ENCODE measurements around the gene GK2. TPM values are rescaled to one million over a fixed set of nuclear protein-coding genes. Genes with fewer than 3 reads are reported as not detected.

GK2 gene
- total RNA-seq, 4 donors from 2014 or later, result not detected

- no peak for DNase-seq (ENCODE audit: low spot score in 2 of 2)
- no peaks in the 10 kb centered on the region for H3K9me3 ChIP-seq
- TF ChIP-seq EP300 (IDR thresholded peaks at IDR 0.05) (no peak), POLR2AphosphoS5 (IDR thresholded peaks at IDR 0.05) (no peak), POLR2A (IDR thresholded peaks at IDR 0.05) (no peak), CTCF (IDR thresholded peaks at IDR 0.05) (no peak)
- H3K4me1 ChIP-seq, result peaks cover 6% of the 10 kb centered on the region
- no peak overlapping the region for H3K27ac ChIP-seq
- no peaks in the 10 kb centered on the region for H3K27me3 ChIP-seq
- no peaks in the 10 kb centered on the region for H3K36me3 ChIP-seq
- H3K4me3 ChIP-seq, result no peak overlapping the region
- WGBS, result 48% methylated on average over 1 of the region's 1 CpG
Measured at GRCh38 chr4:79425586-79425985, 17.6 kb upstream of the GK2 start.

GRCh38 chr4:79421483-79421882 is 13.5 kb upstream of the GK2 start:
- H3K9me3 ChIP-seq, result peaks cover 5% of the 10 kb centered on the region

GRCh38 chr4:79413886-79414285 is 5.9 kb upstream of the GK2 start:
- no peaks in the 10 kb centered on the region for H3K4me1 ChIP-seq
- H3K27ac ChIP-seq, result no peak overlapping the region
- no peak overlapping the region for H3K4me3 ChIP-seq
- no peak for DNase-seq (ENCODE audit: low spot score in 2 of 2)
- TF ChIP-seq CTCF (IDR thresholded peaks at IDR 0.05) (no peak), POLR2AphosphoS5 (IDR thresholded peaks at IDR 0.05) (no peak), POLR2A (IDR thresholded peaks at IDR 0.05) (no peak), EP300 (IDR thresholded peaks at IDR 0.05) (no peak)
- H3K27me3 ChIP-seq, result no peaks in the 10 kb centered on the region
- H3K9me3 ChIP-seq, result no peaks in the 10 kb centered on the region
- no peaks in the 10 kb centered on the region for H3K36me3 ChIP-seq
- WGBS, result 94% methylated on average over 3 of the region's 3 CpGs

More at GRCh38 chr4:79421483-79421882, 13.5 kb upstream of the GK2 start:
- Histone ChIP-seq H3K4me3 (no peak overlapping the region), H3K36me3 (no peaks in the 10 kb centered on the region), H3K27me3 (no peaks in the 10 kb centered on the region), H3K27ac (no peak overlapping the region), H3K4me1 (no peaks in the 10 kb centered on the region)
- TF ChIP-seq POLR2A (IDR thresholded peaks at IDR 0.05), result no peak
- TF ChIP-seq POLR2AphosphoS5 (IDR thresholded peaks at IDR 0.05), result no peak
- no peak for TF ChIP-seq EP300 (IDR thresholded peaks at IDR 0.05)
- no peak for TF ChIP-seq CTCF (IDR thresholded peaks at IDR 0.05)
- no peak for DNase-seq (ENCODE audit: low spot score in 2 of 2)
- 84% methylated on average over 2 of the region's 2 CpGs for WGBS

- TF ChIP-seq POLR2AphosphoS5 (IDR thresholded peaks at IDR 0.05), result no peak
- no peak for TF ChIP-seq EP300 (IDR thresholded peaks at IDR 0.05)
- TF ChIP-seq POLR2A (IDR thresholded peaks at IDR 0.05), result no peak
- no peak for TF ChIP-seq CTCF (IDR thresholded peaks at IDR 0.05)
- Histone ChIP-seq H3K36me3 (no peaks in the 10 kb centered on the region), H3K27me3 (no peaks in the 10 kb centered on the region), H3K9me3 (no peaks in the 10 kb centered on the region), H3K27ac (no peak overlapping the region), H3K4me3 (no peak overlapping the region), H3K4me1 (no peaks in the 10 kb centered on the region)
- WGBS, result 74% methylated on average over 9 of the region's 9 CpGs
- no peak for DNase-seq (ENCODE audit: low spot score in 2 of 2)
Measured at GRCh38 chr4:79413032-79413885, 5.2 kb upstream of the GK2 start.

- Histone ChIP-seq H3K27me3 (no peaks in the 10 kb centered on the region), H3K9me3 (no peaks in the 10 kb centered on the region), H3K4me3 (no peak overlapping the region), H3K36me3 (no peaks in the 10 kb centered on the region), H3K27ac (no peak overlapping the region), H3K4me1 (no peaks in the 10 kb centered on the region)
- TF ChIP-seq EP300 (IDR thresholded peaks at IDR 0.05) (no peak), CTCF (IDR thresholded peaks at IDR 0.05) (no peak), POLR2AphosphoS5 (IDR thresholded peaks at IDR 0.05) (no peak), POLR2A (IDR thresholded peaks at IDR 0.05) (no peak)
- DNase-seq (ENCODE audit: low spot score in 2 of 2), result no peak
Measured at GRCh38 chr4:79404666-79405065, 3.4 kb downstream of the GK2 start.
